AG08395 (cell line): ENCODE results near the gene TRIM10.
"Not testable (repeated sequence)": the region's sequence is repeated elsewhere in the genome, so short reads cannot be mapped to it uniquely, and the experiment has no call there.

ENCODE experiments used
- DNase-seq: peaks from one replicate; pipeline ENCODE4 v3.0.0; 2012; ENCODE audit warnings: mixed read lengths, low spot score

Gene TRIM10

GRCh38 chr6:30171677-30172471 lies 10.9 kb upstream of the TRIM10 start:
- no peak for DNase-seq

GRCh38 chr6:30169658-30170614 lies 8.9 kb upstream of the TRIM10 start:
- DNase-seq, result peak; percentile 68

GRCh38 chr6:30168741-30169140 lies 7.7 kb upstream of the TRIM10 start:
- DNase-seq, result no peak

GRCh38 chr6:30167101-30167500 lies 6.1 kb upstream of the TRIM10 start:
- no peak for DNase-seq

- DNase-seq, result not testable (repeated sequence)
These were observed 4.2 kb upstream of the TRIM10 start for GRCh38 chr6:30165238-30165637.

GRCh38 chr6:30164714-30165113 lies 3.7 kb upstream of the TRIM10 start:
- no peak for DNase-seq

GRCh38 chr6:30163918-30164654 lies 3.1 kb upstream of the TRIM10 start:
- DNase-seq, result no peak

GRCh38 chr6:30163090-30163917 lies 2.3 kb upstream of the TRIM10 start, which contains the start of gene TRIM15:
TSS of gene TRIM15 (plus strand) at chr6:30163546. CDS start at chr6:30163685, 139 bp downstream.
- no peak for DNase-seq

GRCh38 chr6:30162265-30163089 lies 1.5 kb upstream of the TRIM10 start:
- no peak for DNase-seq

- no peak for DNase-seq
These were observed 815 bp downstream of the TRIM10 start for GRCh38 chr6:30160008-30160784.

GRCh38 chr6:30158475-30159040 lies 2.5 kb downstream of the TRIM10 start:
- DNase-seq, result no peak

- no peak for DNase-seq
These were observed 3.0 kb downstream of the TRIM10 start for GRCh38 chr6:30157999-30158398.

GRCh38 chr6:30157581-30157980 lies 3.4 kb downstream of the TRIM10 start:
- DNase-seq, result peak; percentile 32

GRCh38 chr6:30156774-30157173 lies 4.2 kb downstream of the TRIM10 start:
- no peak for DNase-seq

- DNase-seq, result peak; percentile 39
These were observed 4.8 kb downstream of the TRIM10 start for GRCh38 chr6:30156262-30156599.

- no peak for DNase-seq
These were observed 5.3 kb downstream of the TRIM10 start for GRCh38 chr6:30155520-30156261.

- peak; percentile 95 for DNase-seq
These were observed 6.1 kb downstream of the TRIM10 start for GRCh38 chr6:30154709-30155519.

- DNase-seq, result no peak
These were observed 7.0 kb downstream of the TRIM10 start for GRCh38 chr6:30154061-30154460.
